UCSD-AML1 (cell line): Measurements from ENCODE around the gene ATRNL1.

Source experiments
- DNase-seq: peaks from one replicate; lab custom pipeline; 2025; ENCODE audit not compliant: unreplicated experiment; lab: John Stamatoyannopoulos, UW

ATRNL1 gene

DNA sequence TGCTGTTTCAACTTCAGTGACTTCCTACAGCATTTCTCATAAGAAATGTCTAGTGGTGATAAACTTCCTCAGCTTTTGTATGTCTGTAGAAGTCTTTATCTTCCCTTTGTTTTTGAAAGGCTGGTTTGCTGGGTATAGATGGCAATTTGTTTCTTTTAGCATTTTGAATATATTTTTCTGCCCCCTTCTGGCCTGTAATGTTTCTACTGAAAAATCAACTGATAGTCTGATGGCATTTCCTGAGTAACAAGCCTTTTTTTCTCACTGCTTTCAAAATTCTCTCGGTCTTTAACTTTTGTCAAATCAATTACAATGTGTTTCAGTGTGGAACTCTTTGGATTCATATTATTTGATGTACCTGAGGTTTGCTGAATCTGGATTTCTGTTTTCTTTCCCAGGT is 487.1 kb downstream of the ATRNL1 start:
- no peak for DNase-seq

DNA sequence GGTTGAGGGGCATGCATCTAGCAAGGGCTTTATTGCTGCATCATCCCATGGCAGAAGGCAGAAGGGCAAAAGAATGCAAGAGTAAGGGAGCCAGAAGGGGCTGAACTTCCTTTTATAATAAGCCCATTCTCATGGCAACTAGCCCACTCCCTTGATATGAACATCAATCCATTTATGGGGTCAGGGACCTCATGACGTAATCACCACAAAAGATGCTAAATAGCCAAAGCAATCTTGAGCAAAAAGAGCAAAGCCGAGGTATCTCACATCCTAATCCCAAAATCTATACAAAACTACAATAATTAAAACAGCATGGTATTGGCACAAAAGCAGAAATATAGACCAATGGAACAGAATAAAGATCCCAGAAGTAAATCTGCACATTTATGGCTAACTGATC is 499.9 kb downstream of the ATRNL1 start:
- no peak for DNase-seq

DNA sequence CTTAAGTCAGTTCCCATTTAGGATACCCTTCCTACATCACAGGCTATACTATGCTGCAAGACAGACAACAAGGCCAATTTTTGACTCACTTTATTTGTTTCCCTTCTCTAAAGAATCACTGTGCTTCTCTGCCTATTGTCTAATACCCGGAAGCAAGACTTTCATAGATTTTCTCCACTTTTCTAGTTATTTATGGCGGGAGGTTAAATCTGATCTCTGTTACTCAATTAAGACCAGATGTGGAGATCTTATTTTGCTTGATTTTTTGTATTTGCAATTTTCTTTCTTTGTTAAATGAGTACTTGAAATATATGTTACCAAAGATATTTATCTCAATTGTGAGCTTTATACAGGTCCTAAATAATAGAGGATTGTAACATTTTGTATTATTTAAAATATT is 511.5 kb downstream of the ATRNL1 start:
- no peak for DNase-seq

DNA sequence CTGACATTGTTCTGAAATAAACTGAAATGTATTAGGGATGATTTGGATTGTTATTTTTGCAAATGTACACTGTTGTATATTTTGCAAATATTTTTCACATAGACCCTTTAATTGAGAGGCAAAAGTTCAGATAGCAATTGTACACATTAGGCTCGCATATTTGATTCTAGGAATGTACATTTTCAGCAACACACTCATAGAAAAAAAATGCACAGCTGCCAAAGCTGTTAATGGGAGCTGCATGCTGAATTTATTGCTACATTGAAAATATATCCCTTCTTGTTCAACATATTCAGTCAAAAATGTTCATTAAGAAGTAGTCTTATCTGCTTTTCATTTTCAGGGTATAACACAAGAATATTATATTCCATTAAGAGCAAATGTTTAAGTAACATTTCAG is 512.9 kb downstream of the ATRNL1 start:
- no peak for DNase-seq

DNA sequence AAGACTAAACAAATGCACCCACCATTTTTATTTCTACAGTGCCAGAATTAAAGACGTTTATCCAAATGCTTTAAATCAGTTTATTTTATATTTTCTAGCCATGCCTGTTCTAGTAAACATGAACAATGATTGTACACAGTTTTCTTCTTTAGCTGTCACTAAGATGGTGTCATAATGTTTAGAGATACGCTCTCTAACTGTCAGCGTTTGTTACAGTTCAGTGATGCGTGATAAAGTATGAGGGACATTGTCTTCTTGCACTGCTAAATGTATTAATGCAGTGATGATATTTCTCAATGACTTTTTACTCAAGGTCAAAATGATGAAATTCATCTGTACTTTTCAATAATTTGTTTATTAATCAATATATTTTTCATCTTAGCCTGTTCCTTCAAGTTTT is 513.6 kb downstream of the ATRNL1 start:
- no peak for DNase-seq

DNA sequence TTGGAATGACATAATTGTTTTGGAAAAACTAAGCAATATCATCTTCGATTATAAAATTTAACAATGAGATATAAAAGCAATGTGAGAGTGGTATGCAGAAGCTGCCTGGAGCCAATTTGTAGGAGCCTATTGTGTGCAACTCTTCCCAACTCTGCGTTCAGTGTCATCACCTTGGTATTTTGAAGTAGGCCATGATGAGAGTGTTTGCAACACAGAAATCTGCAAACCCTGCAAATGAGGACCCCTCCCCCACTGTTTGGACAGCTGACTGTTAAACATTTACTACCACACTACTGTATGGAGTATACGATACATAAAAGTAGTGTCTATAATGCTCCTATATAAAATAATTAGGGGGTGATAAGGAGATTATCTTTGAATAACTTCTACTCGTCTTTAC is 531.3 kb downstream of the ATRNL1 start:
- DNase-seq = no peak

DNA sequence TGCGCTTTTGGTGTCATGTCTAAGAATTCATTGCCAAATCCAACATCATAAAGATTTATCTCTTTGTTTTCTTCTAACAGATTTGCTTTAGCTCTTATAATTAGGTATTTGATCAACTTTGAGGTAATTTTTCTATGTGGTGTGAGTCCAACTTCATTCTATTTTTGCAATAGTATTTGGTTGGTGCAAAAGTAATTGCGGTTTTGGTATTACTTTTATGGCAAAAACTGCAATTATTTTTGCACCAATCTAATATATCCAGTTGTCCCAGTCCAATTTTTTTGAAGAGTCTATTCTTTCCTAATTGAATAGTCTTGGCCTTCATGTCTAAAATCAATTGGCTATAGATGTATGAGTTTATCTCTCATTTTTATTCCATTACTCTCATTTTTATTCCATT is 535.5 kb downstream of the ATRNL1 start:
- no peak for DNase-seq

DNA sequence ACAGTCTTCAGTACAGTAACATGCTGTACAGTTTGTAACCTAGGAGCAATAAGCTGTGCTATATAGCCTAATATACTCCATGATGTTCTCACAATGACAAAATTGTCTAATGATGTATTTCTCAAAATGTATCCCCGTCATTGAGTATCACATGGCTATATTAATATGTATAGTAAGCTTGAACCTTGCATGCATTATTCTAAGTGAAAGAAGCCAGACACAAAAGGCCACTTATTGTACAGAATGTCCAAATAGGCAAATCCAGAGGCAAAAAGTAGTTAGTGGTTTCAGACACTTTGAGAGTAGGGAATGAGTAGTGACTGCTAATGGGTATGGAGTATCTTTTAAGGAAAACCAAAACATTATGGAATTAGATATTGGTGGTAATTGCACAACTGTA is 545.1 kb downstream of the ATRNL1 start:
- no peak for DNase-seq

DNA sequence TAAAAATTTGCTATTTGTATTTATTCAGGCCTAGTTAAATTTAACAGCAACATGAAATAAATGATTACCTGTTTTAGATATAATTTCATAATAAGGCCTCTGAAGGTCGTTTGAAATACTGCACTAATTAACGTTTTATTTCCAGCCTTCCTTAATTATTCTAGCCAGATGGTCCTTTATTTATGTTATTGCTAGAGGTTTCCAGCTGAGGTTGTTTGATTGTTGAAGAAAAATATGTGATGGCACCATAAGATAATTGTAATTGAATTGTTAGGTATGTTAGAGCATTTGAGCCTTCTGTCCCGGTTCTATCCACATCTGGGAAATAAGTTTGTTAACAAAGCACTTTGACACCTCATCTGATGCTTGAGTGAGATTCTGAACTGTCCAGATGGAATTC is 556.1 kb downstream of the ATRNL1 start:
- no peak for DNase-seq

DNA sequence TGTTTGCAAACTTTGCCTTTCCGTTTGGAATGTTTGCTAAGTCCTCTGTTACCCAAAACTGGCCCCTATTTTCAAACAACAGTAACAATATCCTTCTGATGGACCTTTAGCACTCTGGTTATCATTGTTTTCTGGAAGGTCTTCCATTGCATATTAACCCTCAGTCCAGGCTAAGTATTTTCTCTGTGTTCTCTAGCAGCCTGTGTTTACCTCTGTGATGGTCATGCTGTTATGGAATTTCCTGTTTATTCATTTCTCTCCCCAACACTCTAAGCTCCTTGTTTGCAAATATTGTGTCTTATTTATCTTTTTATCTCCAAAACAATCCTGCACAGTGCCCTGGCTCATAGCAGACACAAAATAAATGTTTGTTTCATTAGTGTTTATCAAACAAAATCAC is 560.3 kb downstream of the ATRNL1 start:
- no peak for DNase-seq

DNA sequence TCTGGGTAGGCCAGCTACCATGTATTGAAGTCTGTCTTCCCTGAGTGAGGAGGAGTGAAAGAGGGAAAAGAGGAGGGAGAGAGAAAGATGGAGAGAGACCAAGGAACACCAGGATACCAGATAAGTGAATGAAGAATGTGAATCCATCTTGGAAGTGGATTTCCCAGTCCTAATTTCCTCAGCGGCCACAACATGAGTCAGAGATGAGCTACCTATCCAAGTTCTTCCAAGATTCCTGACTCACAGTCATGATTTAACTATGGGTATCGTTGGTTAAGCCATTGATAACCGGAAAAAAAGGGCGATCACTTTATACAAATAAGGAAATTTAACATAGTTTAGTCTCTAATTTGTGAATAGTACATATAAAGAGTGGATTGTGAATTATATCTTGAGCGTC is 561.8 kb downstream of the ATRNL1 start:
- no peak for DNase-seq

DNA sequence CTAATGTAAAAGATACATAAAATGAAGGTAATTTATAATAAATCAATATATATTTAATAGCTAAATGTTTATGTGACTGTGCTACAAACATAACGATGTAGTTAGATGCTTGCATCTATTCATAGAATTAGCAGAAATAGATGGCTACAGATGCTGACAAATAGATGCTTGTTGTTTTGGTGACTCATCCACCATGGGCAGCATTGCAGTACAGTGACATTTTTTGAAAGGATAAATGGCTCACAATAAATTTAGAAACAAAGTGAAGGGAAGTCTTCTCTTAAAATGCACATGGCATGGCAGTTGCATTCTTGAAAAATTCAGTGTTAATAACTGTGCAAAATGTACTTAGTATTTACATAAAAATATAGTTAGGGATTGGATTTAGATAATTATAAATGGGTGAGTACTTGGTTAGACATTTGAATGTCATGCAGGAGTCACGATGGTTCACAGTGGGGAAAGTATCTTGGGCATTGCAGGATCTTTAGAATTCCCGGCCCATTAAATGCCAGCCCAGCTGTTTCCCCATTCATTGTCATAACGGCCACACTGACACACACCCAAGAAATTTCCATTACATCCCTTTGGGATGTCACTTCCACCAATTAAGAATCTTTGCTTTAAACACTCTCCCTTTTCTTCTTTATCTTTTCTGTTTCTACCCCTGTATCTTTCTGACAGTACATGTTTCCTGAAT is 564.1 kb downstream of the ATRNL1 start:
- DNase-seq = no peak

DNA sequence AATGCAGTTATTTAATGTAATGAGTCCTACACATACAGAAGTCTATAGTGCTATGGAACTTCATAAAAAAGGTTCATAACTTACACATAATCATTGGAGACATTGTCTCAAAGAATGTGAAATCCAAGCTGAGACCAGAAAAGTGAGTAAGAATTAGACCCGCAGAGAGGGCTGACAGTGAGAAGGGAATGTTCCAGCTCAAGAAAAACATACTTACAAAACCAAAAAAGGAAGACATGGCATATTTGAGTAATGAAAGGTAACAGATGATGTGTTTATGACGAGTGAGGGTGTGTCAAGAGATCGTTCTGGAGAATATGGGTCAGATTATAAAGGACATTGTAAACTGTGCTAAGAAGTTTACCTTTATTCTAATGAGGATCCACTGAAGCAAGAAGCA is 566.5 kb downstream of the ATRNL1 start:
- no peak for DNase-seq

DNA sequence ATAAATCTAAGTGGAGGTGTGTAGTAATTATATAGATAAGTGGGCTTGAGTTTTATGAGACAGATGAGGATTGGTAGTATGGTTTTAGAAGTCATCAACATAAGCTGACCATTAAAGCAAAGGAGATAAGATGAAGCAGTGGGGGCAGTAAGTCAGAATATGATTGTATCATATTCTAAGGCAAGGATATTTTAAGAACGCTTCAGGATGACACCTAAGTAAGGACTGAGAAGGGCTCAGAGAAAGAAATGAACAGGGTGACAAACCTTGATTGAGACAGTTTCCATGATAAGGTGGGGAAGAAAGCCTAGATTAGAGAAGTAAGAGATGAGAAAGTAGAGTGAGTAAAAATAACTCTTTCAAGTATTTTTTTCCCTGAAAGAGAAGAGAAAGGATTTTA is 567.2 kb downstream of the ATRNL1 start:
- no peak for DNase-seq

DNA sequence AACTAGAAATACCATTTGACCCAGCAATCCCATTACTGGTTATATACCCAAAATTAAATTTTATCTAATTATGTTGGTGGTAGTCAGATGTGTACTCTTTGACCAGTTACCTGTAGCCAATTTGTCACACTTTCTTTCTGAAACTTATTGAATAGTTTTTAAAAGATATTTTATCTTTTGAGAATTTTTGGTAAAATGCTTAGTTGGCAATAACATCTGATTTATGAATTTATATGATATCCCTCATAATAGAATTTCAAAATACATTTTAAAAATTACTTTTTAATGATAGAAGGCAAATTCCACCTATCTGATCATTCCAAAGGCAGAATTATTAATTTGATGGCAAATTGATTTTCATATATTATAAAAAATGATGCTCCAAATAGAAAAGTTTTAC is 569.3 kb downstream of the ATRNL1 start:
- DNase-seq = no peak

DNA sequence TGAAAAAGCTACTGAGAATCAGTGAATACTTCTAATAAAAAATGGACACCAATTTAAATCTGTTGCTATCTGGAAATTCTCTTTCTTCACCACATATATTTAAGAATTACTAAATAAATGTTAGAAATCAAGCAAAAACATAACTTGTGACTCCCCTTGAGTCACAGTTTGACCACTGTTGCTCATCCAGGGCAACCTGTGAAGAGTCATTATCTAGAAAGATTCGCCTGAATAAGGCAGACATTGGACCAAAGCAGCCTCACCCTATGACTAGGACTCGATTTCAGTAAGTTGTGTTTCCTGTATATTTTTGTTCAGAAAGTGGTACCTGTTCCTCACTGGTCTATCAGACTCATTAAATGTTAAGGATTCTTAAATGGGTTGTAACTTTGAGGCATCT is 572.4 kb downstream of the ATRNL1 start:
- DNase-seq = no peak

DNA sequence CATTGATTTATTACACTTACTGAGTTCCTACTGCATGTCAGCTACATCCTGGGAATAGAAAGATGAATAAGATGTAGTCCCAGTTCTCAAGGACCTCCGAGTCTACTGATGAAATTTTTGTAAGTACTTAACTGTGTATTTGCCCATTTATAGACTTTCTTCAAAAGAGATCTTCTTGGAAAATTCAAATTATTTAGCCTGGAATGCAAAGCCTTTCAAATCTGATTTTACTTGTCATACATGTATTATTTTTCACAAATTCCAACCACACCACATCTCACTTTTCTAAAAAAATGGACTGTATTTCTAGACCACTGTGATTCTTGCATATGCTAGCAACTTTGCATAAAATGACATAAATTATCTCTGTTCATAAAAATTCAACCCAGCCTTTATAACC is 581.3 kb downstream of the ATRNL1 start:
- DNase-seq = no peak

DNA sequence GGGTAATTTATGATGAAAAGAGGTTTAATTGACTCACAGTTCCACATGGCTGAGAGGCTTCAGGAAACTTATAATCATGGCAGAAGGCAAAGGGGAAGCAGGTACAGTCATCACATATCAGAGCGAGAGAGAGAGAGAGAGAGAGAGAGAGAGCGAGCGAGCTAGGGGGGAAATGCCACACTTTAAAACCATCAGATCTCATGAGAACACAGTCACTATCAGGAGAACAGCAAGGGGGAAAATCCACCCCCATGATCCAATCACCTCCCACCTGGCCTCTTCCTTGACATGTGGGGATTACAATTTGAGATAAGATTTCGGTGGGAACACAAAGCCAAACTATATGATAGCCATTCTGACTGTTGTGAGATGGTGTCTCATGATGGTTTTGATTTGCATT is 603.6 kb downstream of the ATRNL1 start:
- no peak for DNase-seq

DNA sequence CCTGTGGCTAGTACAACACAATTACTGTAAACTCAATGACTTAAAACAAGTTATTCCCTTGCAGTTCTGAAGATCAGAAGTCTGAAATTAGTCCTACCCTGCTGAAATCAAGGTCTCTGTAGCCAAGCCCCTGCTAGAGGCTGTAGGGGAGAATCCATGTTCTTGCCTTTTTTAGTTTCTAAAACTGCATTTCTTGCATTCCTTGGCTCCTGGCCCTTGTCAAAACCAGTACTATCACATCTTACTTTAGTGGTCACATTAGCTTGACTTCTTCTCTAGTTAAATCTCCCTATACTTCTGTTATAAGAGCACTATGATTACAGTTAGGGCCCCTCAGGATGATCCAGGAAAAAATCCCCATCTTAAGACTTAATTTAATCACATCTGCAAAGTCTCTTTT is 612.9 kb downstream of the ATRNL1 start:
- DNase-seq = no peak

DNA sequence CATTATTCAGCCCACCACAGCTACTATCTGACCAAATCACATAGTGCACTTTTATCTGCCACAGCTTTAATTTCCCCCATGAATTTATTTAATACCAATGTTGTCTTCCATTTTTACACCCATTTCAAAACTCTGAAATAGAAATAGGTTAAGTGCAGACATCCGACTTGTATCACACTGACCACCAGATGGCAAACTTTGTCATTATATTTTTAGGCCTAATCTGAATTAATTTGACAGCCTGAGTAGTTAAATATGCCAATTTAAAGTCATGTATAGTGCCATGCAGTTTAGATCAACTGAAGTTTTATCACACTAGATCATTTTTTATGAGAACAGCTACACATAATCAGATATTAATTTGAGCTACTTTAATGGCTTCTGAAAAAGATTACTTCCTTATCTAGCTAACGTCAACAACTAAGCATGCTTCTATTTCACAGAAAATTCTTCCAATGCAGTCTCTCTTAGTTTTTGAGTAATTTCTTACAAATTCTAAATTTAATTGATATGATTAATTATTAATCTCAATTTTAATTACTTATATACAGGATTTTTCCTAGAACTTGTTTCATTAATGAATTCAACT is 613.4 kb downstream of the ATRNL1 start:
- no peak for DNase-seq

DNA sequence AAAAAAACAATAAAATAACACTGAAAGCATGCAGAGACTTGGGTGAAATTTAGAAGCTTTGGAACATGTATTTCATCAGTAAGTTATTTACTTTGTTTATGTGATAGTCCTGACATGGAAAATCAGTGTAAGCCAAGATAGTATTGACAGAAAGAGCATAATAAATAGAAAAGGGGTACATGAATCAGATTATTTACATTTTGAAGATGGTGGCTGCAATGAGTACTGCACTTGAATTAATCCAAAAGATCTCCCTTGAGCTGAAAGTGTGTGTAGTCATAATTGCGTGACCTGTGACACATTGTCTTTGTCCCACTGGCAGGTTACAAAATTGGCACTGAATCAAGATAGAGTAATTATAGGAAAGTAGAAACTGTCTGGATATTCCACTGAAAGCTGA is 617.0 kb downstream of the ATRNL1 start:
- DNase-seq = no peak

DNA sequence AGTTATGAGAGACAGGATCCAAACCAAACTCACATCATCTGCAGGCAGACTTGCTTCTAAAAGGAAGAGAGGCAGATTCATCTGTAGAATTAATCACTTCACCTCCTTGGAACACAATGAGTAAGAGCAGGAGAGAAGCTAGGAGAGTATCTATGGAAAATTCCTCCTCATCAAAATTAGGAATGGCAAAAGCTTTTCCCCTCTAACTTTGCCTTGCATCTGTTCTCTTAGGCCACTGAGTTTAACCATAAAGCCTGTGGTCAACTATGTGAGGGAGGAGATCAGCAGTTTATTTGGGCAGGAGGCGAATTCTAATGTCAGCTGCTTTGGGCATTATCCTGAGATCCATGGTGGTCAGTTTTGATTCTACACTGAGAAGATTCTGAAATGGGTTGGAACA is 618.1 kb downstream of the ATRNL1 start:
- DNase-seq = no peak

DNA sequence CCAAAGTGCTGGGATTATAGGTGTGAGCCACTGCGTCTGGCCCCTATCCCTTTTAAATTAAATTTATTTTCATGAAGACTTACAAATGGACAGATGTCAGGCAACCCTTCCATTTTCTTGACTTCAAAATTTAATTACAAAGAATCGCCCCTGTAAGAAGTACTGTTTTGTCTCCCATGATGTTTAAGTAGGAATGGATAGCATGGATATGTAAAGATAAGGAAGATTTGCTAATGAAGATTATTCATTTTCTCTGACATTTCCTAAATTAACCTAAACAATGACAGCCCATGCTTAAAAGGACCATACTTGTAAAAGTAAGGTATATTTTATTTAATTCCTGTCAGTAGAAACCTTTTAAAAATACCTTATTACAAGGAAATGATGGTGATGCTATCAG is 627.0 kb downstream of the ATRNL1 start:
- no peak for DNase-seq
